GM21360 (cell line): ENCODE results near the gene MOSPD3.

ENCODE experiments used
- ATAC-seq: cut with Tn5 transposase; IDR thresholded peaks from one replicate; pipeline ENCODE4 v1.9.1; 2021; ENCODE audit warnings: mild to moderate bottlenecking, moderate library complexity; ENCODE audit not compliant: unreplicated experiment

MOSPD3 gene

DNA sequence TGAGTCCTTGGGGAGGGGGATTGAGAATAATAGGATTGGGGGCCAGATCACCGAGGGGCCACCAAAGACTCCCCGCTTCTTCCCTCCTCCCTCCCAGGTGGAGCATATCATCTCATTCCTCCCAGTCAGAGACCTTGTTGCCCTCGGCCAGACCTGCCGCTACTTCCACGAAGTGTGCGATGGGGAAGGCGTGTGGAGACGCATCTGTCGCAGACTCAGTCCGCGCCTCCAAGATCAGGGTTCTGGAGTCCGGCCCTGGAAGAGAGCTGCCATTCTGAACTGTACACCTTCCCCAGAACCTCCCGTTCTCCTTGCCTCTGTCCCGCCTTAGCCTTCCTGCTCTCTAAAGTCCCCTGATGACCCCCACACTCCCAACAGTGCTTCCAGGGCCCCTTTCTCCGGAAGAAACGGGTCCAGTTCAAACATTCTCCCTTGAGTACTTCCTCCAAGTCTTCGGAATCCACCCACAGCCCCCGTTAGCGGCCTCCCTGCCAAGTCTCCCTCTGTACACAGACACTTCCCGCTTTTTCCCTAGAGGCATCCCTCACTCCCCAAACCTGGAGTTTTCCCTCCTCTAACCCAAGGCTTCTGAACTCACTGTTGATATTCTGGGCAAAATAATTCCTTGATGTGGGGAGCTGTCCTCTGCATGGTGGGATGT, 22.1 kb upstream of the MOSPD3 start:
- ATAC-seq: no peak

DNA sequence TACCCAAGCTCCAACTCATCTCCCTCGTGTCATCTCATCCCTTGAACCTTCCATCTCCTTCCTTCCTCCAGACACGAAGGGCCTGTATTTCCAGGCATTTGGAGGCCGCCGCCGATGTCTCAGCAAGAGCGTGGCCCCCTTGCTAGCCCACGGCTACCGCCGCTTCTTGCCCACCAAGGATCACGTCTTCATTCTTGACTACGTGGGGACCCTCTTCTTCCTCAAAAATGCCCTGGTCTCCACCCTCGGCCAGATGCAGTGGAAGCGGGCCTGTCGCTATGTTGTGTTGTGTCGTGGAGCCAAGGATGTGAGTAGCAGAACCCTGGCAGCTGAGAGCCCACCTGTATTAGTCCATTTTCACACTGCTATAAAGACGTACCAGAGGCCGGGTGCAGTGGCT, 20.7 kb upstream of the MOSPD3 start:
- ATAC-seq: no peak

- ATAC-seq: no peak
Observed at GRCh38 chr7:100595188-100595587, 17.2 kb upstream of the MOSPD3 start.

GRCh38 chr7:100598425-100598824, 13.9 kb upstream of the MOSPD3 start:
- ATAC-seq: no peak

DNA sequence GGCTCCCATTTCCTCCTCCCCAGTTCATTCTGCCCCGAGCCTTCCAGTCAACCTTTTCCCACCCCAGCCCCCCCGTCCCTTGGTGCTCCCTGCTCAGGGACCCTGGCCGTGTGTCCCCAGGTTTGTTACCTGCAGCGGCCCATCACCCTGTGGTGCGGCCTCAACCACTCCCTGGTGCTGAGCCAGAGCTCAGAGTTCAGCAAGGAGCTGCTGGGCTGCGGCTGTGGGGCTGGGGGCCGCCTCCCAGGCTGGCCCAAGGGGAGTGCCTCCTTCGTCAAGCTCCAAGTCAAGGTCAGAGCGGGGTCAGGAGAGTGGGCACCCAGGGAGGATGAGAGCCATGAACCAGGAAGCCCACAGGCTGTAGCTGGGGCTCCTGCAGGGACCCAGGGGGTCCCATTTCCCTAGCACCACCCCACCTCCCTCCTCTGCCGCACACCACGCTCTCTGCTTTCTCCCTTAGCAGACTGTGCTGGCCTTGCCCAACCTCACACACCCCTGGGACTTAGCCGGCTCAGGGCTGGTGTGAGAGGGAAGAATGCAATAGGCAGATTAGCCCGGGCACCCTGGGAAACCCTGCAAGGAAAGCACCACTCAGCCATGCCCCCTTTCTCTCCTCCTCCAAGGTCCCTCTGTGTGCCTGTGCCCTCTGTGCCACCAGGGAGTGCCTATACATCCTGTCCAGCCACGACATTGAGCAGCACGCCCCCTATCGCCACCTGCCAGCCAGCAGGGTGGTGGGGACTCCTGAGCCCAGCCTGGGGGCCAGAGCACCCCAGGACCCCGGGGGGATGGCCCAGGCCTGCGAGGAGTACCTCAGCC, 12.2 kb upstream of the MOSPD3 start:
- ATAC-seq: no peak

DNA sequence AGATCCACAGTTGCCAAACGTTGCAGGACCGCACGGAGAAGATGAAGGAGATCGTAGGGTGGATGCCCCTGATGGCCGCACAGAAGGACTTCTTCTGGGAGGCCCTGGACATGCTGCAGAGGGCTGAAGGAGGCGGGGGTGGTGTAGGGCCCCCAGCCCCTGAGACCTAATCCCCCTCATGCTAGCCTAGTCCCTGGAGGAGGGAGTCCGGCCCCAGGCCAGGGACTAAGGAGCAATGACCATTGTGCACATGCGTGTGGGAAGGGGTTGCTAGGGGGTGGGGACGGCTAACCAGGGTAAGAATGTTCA, 11.7 kb upstream of the MOSPD3 start:
- no peak for ATAC-seq

DNA sequence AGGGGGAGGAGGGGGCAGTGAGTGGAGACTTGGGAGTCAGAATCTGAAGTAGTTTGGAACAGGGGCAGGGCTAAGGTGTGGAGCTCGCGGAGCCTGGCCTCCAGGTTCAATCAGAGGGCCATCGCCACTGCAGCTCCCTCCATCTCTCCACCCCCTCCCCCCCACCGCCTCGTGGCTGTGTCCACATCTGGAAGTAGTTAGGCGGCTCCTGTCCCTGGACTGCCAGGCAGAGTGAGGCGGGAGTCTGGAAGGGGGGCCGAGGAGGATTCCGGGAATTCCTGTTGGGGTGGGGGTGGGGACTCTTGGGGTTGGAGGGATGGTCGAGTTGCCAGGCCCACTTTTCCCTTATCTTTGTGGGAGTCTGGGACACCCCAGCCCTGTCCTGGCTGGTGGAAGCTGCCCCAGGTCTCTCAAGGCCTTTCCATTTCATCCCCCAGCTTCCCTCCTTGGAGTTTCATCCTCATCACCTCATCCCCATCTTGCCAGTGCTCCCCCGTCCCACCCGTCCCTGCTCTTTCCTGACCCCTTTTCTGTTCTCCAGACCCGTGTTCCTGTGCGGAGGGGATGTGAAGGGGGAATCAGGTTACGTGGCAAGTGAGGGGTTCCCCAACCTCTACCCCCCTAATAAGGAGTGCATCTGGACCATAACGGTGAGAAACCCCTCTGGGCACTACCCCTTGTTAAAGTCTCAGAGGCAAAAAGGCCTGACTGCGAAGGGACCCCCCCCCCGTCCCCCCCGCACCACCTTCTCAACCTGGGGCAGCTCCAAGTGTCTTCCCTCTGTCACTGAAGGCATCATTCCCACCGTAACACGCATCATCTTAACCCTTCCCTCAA, 9.2 kb upstream of the MOSPD3 start:
- no peak for ATAC-seq

DNA sequence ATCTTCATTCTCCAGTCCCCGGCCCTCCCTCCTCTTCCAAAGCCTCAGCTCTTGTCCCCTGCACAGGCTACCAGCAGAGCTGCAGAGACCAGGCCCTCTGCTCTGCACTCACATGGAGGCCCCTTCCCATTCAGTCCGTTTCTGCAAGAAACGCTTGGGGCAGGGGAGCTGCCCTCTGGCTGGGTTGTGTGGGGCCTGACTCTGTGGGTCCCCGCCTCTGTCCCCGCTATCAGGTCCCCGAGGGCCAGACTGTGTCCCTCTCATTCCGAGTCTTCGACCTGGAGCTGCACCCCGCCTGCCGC, 8.7 kb upstream of the MOSPD3 start:
- no peak for ATAC-seq

- ATAC-seq: no peak
Observed at GRCh38 chr7:100604028-100604975, 8.0 kb upstream of the MOSPD3 start.

DNA sequence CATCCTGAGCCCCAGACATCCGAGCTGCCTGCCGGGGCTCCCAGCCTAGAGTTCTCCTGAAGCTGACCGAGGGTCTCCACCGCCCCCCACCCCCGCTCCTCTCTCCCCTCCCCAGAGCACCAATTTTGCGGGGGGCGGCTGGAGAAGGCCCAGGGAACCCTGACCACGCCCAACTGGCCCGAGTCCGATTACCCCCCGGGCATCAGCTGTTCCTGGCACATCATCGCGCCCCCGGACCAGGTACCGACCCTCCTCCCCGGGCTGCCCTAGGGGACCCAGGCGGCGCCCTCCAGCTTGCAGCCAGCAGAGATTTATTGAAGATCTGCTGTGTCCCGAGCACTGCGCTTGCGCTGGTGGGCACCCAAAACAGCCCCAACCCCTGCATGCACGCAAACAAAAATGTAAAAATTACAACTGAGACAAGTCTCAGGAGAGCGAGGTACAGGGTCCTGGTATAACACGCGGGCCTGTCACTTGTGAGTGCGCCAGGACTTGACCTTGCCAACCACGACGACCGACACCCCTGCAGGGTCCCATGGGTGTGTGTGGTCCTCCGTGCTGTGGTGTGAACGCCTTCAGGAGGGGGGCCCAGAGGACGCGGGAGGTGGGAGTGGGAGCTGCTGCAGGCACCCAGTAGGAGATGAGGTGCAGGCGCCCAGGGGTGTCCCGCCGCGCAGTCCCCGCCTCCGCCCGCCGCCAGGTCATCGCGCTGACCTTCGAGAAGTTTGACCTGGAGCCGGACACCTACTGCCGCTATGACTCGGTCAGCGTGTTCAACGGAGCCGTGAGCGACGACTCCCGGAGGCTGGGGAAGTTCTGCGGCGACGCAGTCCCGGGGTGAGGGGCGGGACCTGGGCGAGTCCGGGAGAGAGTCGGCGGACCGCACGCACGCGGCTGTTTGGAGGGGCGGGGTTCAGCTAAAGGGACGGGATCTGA, 7.1 kb upstream of the MOSPD3 start:
- ATAC-seq: no peak

GRCh38 chr7:100606313-100606712, 6.0 kb upstream of the MOSPD3 start:
- no peak for ATAC-seq

DNA sequence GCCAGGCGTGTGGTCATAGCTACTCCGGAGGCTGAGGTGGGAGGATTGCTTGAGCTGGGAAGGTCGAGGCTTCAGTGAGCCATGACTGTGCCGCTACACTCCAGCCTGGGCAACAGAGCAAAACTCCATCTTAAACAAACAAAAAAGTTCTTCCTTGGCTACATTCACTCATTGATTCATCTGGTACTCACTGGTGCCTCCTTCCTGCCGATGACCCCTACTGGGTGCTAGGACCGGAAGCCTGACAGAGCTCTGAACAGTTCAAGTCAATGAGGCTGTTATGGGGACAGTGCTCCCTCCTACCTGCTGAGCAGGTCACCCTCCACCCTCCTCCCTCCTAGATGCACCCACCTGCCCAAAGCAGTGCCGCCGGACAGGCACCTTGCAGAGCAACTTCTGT, 5.2 kb upstream of the MOSPD3 start:
- no peak for ATAC-seq

- ATAC-seq: no peak
Observed at GRCh38 chr7:100609958-100610357, 2.4 kb upstream of the MOSPD3 start.

DNA sequence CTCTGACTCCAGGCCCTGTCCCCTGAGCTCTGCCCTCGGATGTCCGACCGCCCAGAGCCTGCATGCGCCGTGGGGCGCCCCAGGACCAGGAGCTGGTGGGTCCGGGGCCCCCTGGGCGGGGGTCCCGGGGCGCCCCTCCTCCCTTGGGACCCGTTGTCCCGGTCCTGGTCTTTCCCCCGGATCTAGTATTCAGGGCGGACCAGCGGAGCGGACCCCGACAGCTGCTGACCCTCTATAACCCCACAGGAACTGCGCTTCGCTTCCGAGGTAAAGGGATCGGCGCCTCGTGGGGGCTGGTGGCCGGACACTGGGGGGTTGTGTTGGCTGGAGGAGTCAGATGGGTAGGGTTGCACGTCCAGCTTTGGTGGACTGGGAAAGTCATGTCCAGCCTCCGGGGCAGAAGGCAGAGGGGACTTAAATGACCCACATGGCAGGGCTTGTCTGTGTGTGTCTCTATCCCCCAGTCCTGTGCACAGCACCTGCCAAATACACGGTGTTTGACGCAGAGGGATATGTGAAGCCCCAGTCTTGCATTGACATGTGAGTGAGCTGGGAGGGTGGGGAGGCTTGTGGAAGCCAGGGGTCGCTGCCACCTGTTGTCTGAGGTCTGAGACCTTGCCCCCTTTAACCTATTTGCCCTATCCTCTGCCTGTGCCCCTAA, 520 bp downstream of the MOSPD3 start:
- ATAC-seq: no peak

GRCh38 chr7:100613412-100614175, 1.3 kb downstream of the MOSPD3 start:
- ATAC-seq: no peak

DNA sequence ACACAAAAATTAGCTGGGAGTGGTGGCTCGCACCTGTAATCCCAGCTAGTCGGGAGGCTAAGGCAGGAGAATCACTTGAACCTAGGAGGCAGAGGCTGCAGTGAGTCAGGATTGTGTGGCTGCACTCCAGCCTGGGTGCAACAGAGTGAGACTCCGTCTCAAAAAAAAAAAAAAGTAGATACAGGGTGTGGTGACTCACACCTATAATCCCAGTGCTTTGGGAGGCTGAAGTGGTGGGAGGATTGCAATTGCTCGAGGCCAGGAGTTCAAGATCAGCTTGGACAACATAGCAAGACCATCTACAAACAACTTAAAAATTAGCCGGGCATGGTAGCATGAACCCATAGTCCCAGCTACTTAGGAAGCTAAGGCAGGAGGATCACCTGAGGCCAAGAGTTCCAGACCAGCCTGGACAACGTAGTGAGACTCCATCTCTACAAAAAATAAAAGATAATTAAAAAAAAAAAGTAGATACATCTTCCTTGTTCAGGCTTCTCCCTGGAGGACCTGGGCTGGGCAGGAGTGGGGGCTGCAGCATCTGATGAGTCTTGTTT, 2.0 kb downstream of the MOSPD3 start:
- ATAC-seq: no peak

- no peak for ATAC-seq
Observed at GRCh38 chr7:100620239-100620638, 7.9 kb downstream of the MOSPD3 start.

GRCh38 chr7:100620804-100621203, 8.5 kb downstream of the MOSPD3 start:
- no peak for ATAC-seq
